Measurements from ENCODE around the gene PPP2R5B.
A peak's percentile ranks its signal among the peaks of the same experiment; 100 is the strongest.

Gene PPP2R5B

GRCh38 chr11:64880240-64881001, 44.1 kb upstream of the PPP2R5B start:
- POLR2A ChIA-PET = interaction anchor here (0.6 to 1.0 kb wide), 2 partner anchors 29 to 77 kb away, joined by 3 to 8 read pairs; no protein-coding TSS in a partner anchor
- Histone ChIP-seq H3K4me3 (ENCODE audit: low read depth, low read length) (no peak overlapping the region), H3K9me3 (ENCODE audit: control insufficient read depth, insufficient read depth, low read depth, low read length) (no peaks in the 10 kb centered on the region), H3K4me1 (ENCODE audit: control insufficient read depth, insufficient read depth, low read length) (no peaks in the 10 kb centered on the region), H3K27ac (ENCODE audit: extremely low read depth, low read depth, low read length) (no peak overlapping the region), H3K36me3 (ENCODE audit: control insufficient read depth in 2 of 2, insufficient read depth in 1 of 2, low read length in 2 of 2) (no peaks in the 10 kb centered on the region)
- TF ChIP-seq ZNF18 (tag by site-specific recombination; IDR thresholded peaks at IDR 0.05) (no peak), ZBTB20 (tag by site-specific recombination; IDR thresholded peaks at IDR 0.05) (peak; percentile 45; the same call in 1 of the 2 replicates), PRDM1 (tag by site-specific recombination; IDR thresholded peaks at IDR 0.05) (peak; percentile 95)
- CTCF ChIA-PET = interaction anchor here (0.6 to 4.6 kb wide), 9 partner anchors 10 to 470 kb away, joined by 3 to 27 read pairs (median 4); partner anchors contain the start of gene CDC42BPG

GRCh38 chr11:64881476-64881875, 43.0 kb upstream of the PPP2R5B start:
- ChIA-PET POLR2A (no interaction called here), CTCF (interaction anchor here (1.5 kb wide), 1 partner anchor 94 kb away, joined by 3 read pairs; no protein-coding TSS in a partner anchor)
- Histone ChIP-seq H3K9me3 (ENCODE audit: control insufficient read depth, insufficient read depth, low read depth, low read length) (no peaks in the 10 kb centered on the region), H3K4me1 (ENCODE audit: control insufficient read depth, insufficient read depth, low read length) (no peaks in the 10 kb centered on the region), H3K36me3 (ENCODE audit: control insufficient read depth in 2 of 2, insufficient read depth in 1 of 2, low read length in 2 of 2) (no peaks in the 10 kb centered on the region), H3K4me3 (ENCODE audit: low read depth, low read length) (no peak overlapping the region), H3K27ac (ENCODE audit: extremely low read depth, low read depth, low read length) (no peak overlapping the region)
- no peak for TF ChIP-seq KLF7 (tag by site-specific recombination; IDR thresholded peaks at IDR 0.05; ENCODE audit: borderline replicate concordance)
- no peak for TF ChIP-seq ZBTB11 (tag by site-specific recombination; conservative IDR thresholded peaks at IDR 0.05; ENCODE audit: low read depth)
- TF ChIP-seq ZBTB44 (tag by site-specific recombination; IDR thresholded peaks at IDR 0.05) = 0 out of 2 replicates have a peak, but pooled peaks have one; percentile 28
- TF ChIP-seq ZNF24 (tag by site-specific recombination; IDR thresholded peaks at IDR 0.05) = no peak
- no peak for TF ChIP-seq CTCF (tag by site-specific recombination; IDR thresholded peaks at IDR 0.05)
- no peak for TF ChIP-seq ZNF623 (tag by site-specific recombination; IDR thresholded peaks at IDR 0.05)
- TF ChIP-seq ZNF311 (tag by site-specific recombination; IDR thresholded peaks at IDR 0.05; ENCODE audit: borderline replicate concordance) = no peak
- TF ChIP-seq ZBTB6 (tag by site-specific recombination; IDR thresholded peaks at IDR 0.05) = peak; percentile 79

All from HEK293 (cell line).